ENCODE measurements around the gene LIF. TPM values are rescaled to one million over a fixed set of nuclear protein-coding genes. Genes with fewer than 3 reads are reported as not detected.

The LIF gene
- total and polyA plus RNA-seq, 4 donors, result 0.08 to 0.10 (median 0.09) TPM; not detected in 1

DNA sequence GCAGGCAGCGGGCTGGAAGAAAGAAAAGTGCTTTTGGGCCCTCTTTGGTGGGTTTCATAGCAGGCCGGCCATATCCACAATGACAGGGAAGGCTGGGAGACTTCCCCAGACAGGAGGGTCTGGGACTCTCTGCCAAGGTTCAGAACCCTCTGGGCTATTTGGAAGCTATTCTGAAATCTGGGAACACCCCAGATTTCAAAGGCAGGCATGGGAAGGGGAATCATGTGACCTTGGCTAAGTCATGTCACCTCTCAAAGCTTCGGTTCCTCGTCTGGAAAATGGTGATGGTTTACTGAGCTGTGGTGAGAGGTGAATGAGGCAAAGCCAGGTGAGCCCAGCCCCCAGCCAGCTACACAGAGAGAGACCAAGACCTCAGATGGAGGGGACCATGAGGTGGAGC lies 38.1 kb upstream of the LIF start:
- DNase-seq (ENCODE audit: low spot score), result no peak
- no peak overlapping the region for H3K9ac ChIP-seq (ENCODE audit: low read depth in 1 of 2, low read length in 2 of 2)
- peaks cover 0 to 8% (median 0%) of the 10 kb centered on the region in 4 donors for H3K36me3 ChIP-seq (ENCODE audit: control insufficient read depth in 4 of 4, insufficient read depth in 3 of 4, low read depth in 1 of 4, low read length in 3 of 4)
- H3K4me3 ChIP-seq (ENCODE audit: low read depth in 1 of 3, low read length in 3 of 3), result no peak overlapping the region
- WGBS, result 96% methylated on average over 4 of the region's 4 CpGs
- H3K27me3 ChIP-seq (ENCODE audit: control insufficient read depth in 4 of 4, insufficient read depth in 4 of 4, low read length in 3 of 4), result no peaks in the 10 kb centered on the region
- H3K9me3 ChIP-seq (ENCODE audit: control insufficient read depth in 4 of 4, low read length in 3 of 4), result no peaks in the 10 kb centered on the region
- no peak overlapping the region for H3K27ac ChIP-seq (ENCODE audit: low read depth in 1 of 2, low read length in 2 of 2)
- H3K4me1 ChIP-seq (ENCODE audit: control insufficient read depth in 4 of 4, insufficient read depth in 4 of 4, low read length in 3 of 4), result peaks cover 4 to 23% (median 16%) of the 10 kb centered on the region in 4 donors
- TF ChIP-seq, protein P1, sequence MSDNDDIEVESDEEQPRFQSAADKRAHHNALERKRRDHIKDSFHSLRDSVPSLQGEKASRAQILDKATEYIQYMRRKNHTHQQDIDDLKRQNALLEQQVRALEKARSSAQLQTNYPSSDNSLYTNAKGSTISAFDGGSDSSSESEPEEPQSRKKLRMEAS (IDR thresholded peaks at IDR 0.05), result no peak
- TF ChIP-seq, protein P2, sequence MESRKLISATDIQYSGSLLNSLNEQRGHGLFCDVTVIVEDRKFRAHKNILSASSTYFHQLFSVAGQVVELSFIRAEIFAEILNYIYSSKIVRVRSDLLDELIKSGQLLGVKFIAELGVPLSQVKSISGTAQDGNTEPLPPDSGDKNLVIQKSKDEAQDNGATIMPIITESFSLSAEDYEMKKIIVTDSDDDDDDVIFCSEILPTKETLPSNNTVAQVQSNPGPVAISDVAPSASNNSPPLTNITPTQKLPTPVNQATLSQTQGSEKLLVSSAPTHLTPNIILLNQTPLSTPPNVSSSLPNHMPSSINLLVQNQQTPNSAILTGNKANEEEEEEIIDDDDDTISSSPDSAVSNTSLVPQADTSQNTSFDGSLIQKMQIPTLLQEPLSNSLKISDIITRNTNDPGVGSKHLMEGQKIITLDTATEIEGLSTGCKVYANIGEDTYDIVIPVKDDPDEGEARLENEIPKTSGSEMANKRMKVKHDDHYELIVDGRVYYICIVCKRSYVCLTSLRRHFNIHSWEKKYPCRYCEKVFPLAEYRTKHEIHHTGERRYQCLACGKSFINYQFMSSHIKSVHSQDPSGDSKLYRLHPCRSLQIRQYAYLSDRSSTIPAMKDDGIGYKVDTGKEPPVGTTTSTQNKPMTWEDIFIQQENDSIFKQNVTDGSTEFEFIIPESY (IDR thresholded peaks at IDR 0.05), result no peak
- TF ChIP-seq RAD21 (IDR thresholded peaks at IDR 0.05) (no peak), FOXA2 (IDR thresholded peaks at IDR 0.05) (no peak), GABPA (IDR thresholded peaks at IDR 0.05 in 1 of 2, conservative IDR thresholded peaks at IDR 0.05 in 1 of 2) (no peak), HNF4G (IDR thresholded peaks at IDR 0.05) (no peak), YY1 (IDR thresholded peaks at IDR 0.05) (no peak), RXRA (IDR thresholded peaks at IDR 0.05) (no peak), SP1 (IDR thresholded peaks at IDR 0.05) (no peak), FOXA1 (IDR thresholded peaks at IDR 0.05) (no peak)
- TF ChIP-seq, protein P3, sequence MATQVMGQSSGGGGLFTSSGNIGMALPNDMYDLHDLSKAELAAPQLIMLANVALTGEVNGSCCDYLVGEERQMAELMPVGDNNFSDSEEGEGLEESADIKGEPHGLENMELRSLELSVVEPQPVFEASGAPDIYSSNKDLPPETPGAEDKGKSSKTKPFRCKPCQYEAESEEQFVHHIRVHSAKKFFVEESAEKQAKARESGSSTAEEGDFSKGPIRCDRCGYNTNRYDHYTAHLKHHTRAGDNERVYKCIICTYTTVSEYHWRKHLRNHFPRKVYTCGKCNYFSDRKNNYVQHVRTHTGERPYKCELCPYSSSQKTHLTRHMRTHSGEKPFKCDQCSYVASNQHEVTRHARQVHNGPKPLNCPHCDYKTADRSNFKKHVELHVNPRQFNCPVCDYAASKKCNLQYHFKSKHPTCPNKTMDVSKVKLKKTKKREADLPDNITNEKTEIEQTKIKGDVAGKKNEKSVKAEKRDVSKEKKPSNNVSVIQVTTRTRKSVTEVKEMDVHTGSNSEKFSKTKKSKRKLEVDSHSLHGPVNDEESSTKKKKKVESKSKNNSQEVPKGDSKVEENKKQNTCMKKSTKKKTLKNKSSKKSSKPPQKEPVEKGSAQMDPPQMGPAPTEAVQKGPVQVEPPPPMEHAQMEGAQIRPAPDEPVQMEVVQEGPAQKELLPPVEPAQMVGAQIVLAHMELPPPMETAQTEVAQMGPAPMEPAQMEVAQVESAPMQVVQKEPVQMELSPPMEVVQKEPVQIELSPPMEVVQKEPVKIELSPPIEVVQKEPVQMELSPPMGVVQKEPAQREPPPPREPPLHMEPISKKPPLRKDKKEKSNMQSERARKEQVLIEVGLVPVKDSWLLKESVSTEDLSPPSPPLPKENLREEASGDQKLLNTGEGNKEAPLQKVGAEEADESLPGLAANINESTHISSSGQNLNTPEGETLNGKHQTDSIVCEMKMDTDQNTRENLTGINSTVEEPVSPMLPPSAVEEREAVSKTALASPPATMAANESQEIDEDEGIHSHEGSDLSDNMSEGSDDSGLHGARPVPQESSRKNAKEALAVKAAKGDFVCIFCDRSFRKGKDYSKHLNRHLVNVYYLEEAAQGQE (IDR thresholded peaks at IDR 0.05), result no peak
- TF ChIP-seq, protein P4, sequence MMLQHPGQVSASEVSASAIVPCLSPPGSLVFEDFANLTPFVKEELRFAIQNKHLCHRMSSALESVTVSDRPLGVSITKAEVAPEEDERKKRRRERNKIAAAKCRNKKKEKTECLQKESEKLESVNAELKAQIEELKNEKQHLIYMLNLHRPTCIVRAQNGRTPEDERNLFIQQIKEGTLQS (IDR thresholded peaks at IDR 0.05), result no peak

DNA sequence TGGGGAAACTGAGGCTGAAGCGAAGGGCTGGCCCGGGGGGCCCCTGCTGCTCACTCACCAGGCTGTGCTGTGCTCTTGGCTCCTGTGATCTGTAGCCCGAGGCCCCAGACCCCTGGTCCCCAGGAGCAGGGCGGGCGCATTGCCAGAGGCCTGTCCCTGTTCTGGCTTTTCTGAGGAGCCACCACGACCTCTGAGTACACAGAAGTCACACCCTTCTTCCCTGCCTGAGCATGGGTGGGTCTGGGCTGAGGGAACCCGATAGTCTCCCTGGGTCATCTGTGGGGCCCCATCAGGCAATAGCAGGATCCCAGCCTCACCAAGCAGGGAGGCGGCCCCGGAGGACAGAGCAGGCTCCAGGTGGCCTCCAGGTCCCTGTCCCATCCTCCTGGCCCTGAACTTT lies 37.6 kb upstream of the LIF start:
- no peak overlapping the region for H3K9ac ChIP-seq (ENCODE audit: low read depth in 1 of 2, low read length in 2 of 2)
- H3K27me3 ChIP-seq (ENCODE audit: control insufficient read depth in 4 of 4, insufficient read depth in 4 of 4, low read length in 3 of 4), result no peaks in the 10 kb centered on the region
- no peaks in the 10 kb centered on the region for H3K9me3 ChIP-seq (ENCODE audit: control insufficient read depth in 4 of 4, low read length in 3 of 4)
- H3K36me3 ChIP-seq (ENCODE audit: control insufficient read depth in 4 of 4, insufficient read depth in 3 of 4, low read depth in 1 of 4, low read length in 3 of 4), result peaks cover 0 to 8% (median 0%) of the 10 kb centered on the region in 4 donors
- peak; percentile 86 for DNase-seq (ENCODE audit: low spot score)
- peaks cover 4 to 23% (median 16%) of the 10 kb centered on the region in 4 donors for H3K4me1 ChIP-seq (ENCODE audit: control insufficient read depth in 4 of 4, insufficient read depth in 4 of 4, low read length in 3 of 4)
- TF ChIP-seq, protein P2 (IDR thresholded peaks at IDR 0.05), result no peak
- no peak for TF ChIP-seq RAD21 (IDR thresholded peaks at IDR 0.05)
- TF ChIP-seq, protein P4 (IDR thresholded peaks at IDR 0.05), result no peak
- TF ChIP-seq NR2F2 (IDR thresholded peaks at IDR 0.05), result no peak
- TF ChIP-seq HNF4A (conservative IDR thresholded peaks at IDR 0.05), result no peak
- TF ChIP-seq FOXA1 (IDR thresholded peaks at IDR 0.05), result no peak
- no peak overlapping the region for H3K27ac ChIP-seq (ENCODE audit: low read depth in 1 of 2, low read length in 2 of 2)
- no peak overlapping the region for H3K4me3 ChIP-seq (ENCODE audit: low read depth in 1 of 3, low read length in 3 of 3)
- WGBS, result 90% methylated on average over 9 of the region's 9 CpGs

All from liver (tissue), 9 donors.